A549 (cell line): Measurements from ENCODE around the gene MPST. TPM values are rescaled to one million over a fixed set of nuclear protein-coding genes. Genes with fewer than 3 reads are reported as not detected.
A peak's percentile ranks its signal among the peaks of the same experiment; 100 is the strongest.

Source experiments
- ATAC-seq, 2 experiments: fragments of 200-7000 bp in 1 of 2; fragments of >200 bp in 1 of 2; cut with Nextera tagmentation in 1 of 2; cut with Tn5 transposase in 1 of 2; 3 replicates each; pipeline versions ENCODE4 v1.8.0 to v1.9.1; 2018 to 2020; ENCODE audit warnings: mild to moderate bottlenecking in 1 of 2, moderate library complexity in 1 of 2
- CTCF ChIA-PET: fragments of 300-600 bp; sonication (Branson Sonifier 250); formaldehyde crosslinking; extraction: SDS; loops from one replicate; lab custom pipeline; 2021; ENCODE audit warnings: antibody characterized with exemption, inconsistent platforms; lab: Yijun Ruan, JAX
- POLR2A ChIA-PET: fragments of 350-600 bp; formaldehyde crosslinking; extraction: SDS; loops from one replicate; lab custom pipeline; 2021; ENCODE audit warnings: antibody characterized with exemption, inconsistent platforms; lab: Yijun Ruan, JAX
- DNase-seq, 2 experiments: peaks; one replicate each; pipeline versions ENCODE4 v3.0.0 to v3.0.0-alpha.2; 2011 to 2016; ENCODE audit warnings: low read depth in 1 of 2, low spot score in 1 of 2
- FAIRE-seq: peaks from 2 replicates; lab custom pipeline; 2011; peaks lifted over from hg19 to GRCh38; lab: Jason Lieb, UNC
- H3K27ac ChIP-seq, 2 experiments: fragments of >200 bp; sonication (Bioruptor Twin); formaldehyde crosslinking; 3 replicates each; pipeline ENCODE4 v1.5.1; 2016 to 2017
- H3K4me1 ChIP-seq: fragments of >200 bp; sonication (Bioruptor Twin); formaldehyde crosslinking; 3 replicates; pipeline ENCODE4 v1.6.1; 2016
- H3K4me2 ChIP-seq: fragments of >200 bp; sonication (Bioruptor Twin); formaldehyde crosslinking; 3 replicates; pipeline ENCODE4 v1.6.1; 2016
- H3K4me3 ChIP-seq: fragments of >200 bp; sonication (Bioruptor Twin); formaldehyde crosslinking; 3 replicates; pipeline ENCODE4 v1.5.1; 2016
- H3K9me3 ChIP-seq: fragments of >200 bp; sonication (Bioruptor Twin); formaldehyde crosslinking; 3 replicates; pipeline ENCODE4 v1.6.1; 2016
- BCL3 ChIP-seq: fragments of >200 bp; sonication (Bioruptor Twin); formaldehyde crosslinking; IDR thresholded peaks from 3 replicates; pipeline ENCODE4 v1.6.1; 2016
- CBX8 ChIP-seq: fragments of 200-600 bp; sonication (generic); IDR thresholded peaks from 2 replicates; pipeline ENCODE4 v1.6.1; 2016
- CHD4 ChIP-seq: fragments of 200-600 bp; sonication (generic); IDR thresholded peaks from 2 replicates; pipeline ENCODE4 v1.6.1; 2016; ENCODE audit warnings: antibody characterized with exemption, mild to moderate bottlenecking, borderline replicate concordance
- E2F6 ChIP-seq: IDR thresholded peaks from 2 replicates; pipeline ENCODE4 v1.6.1; 2012; ENCODE audit warnings: low read depth, borderline replicate concordance
- EHF ChIP-seq: fragments of 250-450 bp; sonication (Bioruptor Pico); IDR thresholded peaks from 2 replicates; pipeline ENCODE4 v1.5.0; 2020; ENCODE audit warnings: mild to moderate bottlenecking
- EHMT2 ChIP-seq: fragments of 200-600 bp; sonication (generic); IDR thresholded peaks from 2 replicates; pipeline ENCODE4 v1.6.1; 2016; ENCODE audit warnings: antibody characterized with exemption, low read depth, mild to moderate bottlenecking, moderate library complexity
- FOSL2 ChIP-seq, 2 experiments: fragments of 450-650 bp in 1 of 2; fragments of >200 bp in 1 of 2; sonication (Bioruptor Twin) in 1 of 2; formaldehyde crosslinking; IDR thresholded peaks; 2 replicates each; pipeline versions ENCODE4 v1.5.0 to v1.6.1; 2016 to 2020; ENCODE audit warnings: mild to moderate bottlenecking in 1 of 2, moderate library complexity in 1 of 2
- FOXS1 ChIP-seq: fragments of 250-450 bp; sonication (Bioruptor Pico); IDR thresholded peaks from 2 replicates; pipeline ENCODE4 v1.5.0; 2020; ENCODE audit warnings: mild to moderate bottlenecking, moderate library complexity
- HEYL ChIP-seq: fragments of 250-450 bp; sonication (Bioruptor Pico); IDR thresholded peaks from 2 replicates; pipeline ENCODE4 v1.8.0; 2021; ENCODE audit warnings: mild to moderate bottlenecking, moderate library complexity
- HOXA7 ChIP-seq: fragments of 250-450 bp; sonication (Bioruptor Pico); IDR thresholded peaks from 2 replicates; pipeline ENCODE4 v1.5.0; 2020; ENCODE audit warnings: mild to moderate bottlenecking, moderate library complexity
- HOXB13 ChIP-seq: fragments of 250-450 bp; sonication (Bioruptor Pico); IDR thresholded peaks from 2 replicates; pipeline ENCODE4 v1.5.0; 2020; ENCODE audit warnings: low read depth, mild to moderate bottlenecking, moderate library complexity
- JUN ChIP-seq, 2 experiments: fragments of >200 bp; sonication (Bioruptor Twin); formaldehyde crosslinking; IDR thresholded peaks; 2 replicates in 1 of 2; 3 replicates in 1 of 2; pipeline ENCODE4 v1.6.1; 2016 to 2017
- KDM1A ChIP-seq: fragments of 200-600 bp; sonication (generic); IDR thresholded peaks from 2 replicates; pipeline ENCODE4 v1.6.1; 2016; ENCODE audit warnings: low read depth, mild to moderate bottlenecking
- KDM5A ChIP-seq: fragments of 200-600 bp; sonication (generic); IDR thresholded peaks from 2 replicates; pipeline ENCODE4 v1.6.1; 2016; ENCODE audit warnings: antibody characterized with exemption, mild to moderate bottlenecking
- MYC ChIP-seq: IDR thresholded peaks from 2 replicates; pipeline ENCODE4 v1.6.1; 2012; ENCODE audit warnings: mild to moderate bottlenecking, inconsistent platforms, low read length, improper control_type of control experiment, borderline replicate concordance
- POLR2AphosphoS2 ChIP-seq: conservative IDR thresholded peaks from 2 replicates; pipeline ENCODE4 v1.6.1; 2012; ENCODE audit warnings: low read length, improper control_type of control experiment, inconsistent platforms
- RAD21 ChIP-seq, 2 experiments: fragments of >200 bp in 1 of 2; sonication (Bioruptor Twin) in 1 of 2; formaldehyde crosslinking in 1 of 2; IDR thresholded peaks in 1 of 2; conservative IDR thresholded peaks in 1 of 2; 2 replicates in 1 of 2; 3 replicates in 1 of 2; pipeline ENCODE4 v1.6.1; 2012 to 2018; ENCODE audit warnings: inconsistent platforms in 1 of 2
- RCOR1 ChIP-seq: fragments of 150-350 bp; IDR thresholded peaks from 2 replicates; pipeline ENCODE4 v1.6.1; 2014; ENCODE audit warnings: antibody characterized with exemption, low read length, low read depth
- RNF2 ChIP-seq: fragments of 200-600 bp; sonication (generic); IDR thresholded peaks from 2 replicates; pipeline ENCODE4 v1.6.1; 2016; ENCODE audit warnings: low read depth, mild to moderate bottlenecking, antibody characterized with exemption, moderate library complexity, borderline replicate concordance
- SREBF2 ChIP-seq: fragments of 450-650 bp; IDR thresholded peaks from 2 replicates; pipeline ENCODE4 v1.6.1; 2014; ENCODE audit warnings: mild to moderate bottlenecking, moderate library complexity
- TP53 ChIP-seq: fragments of 250-450 bp; sonication (Bioruptor Pico); IDR thresholded peaks from 2 replicates; pipeline ENCODE4 v1.5.0; 2021; ENCODE audit warnings: mild to moderate bottlenecking, moderate library complexity
- ZFP36 ChIP-seq: fragments of 450-650 bp; IDR thresholded peaks from 2 replicates; pipeline ENCODE4 v1.6.1; 2014; ENCODE audit warnings: borderline replicate concordance; ENCODE audit not compliant: partially characterized antibody
- ZNF302 ChIP-seq: fragments of 250-450 bp; sonication (Bioruptor Pico); IDR thresholded peaks from 2 replicates; pipeline ENCODE4 v1.9.0; 2021; ENCODE audit warnings: inconsistent platforms, mild to moderate bottlenecking, moderate library complexity
- WGBS: methylation state at CpG from one replicate; pipeline ENCODE4 v1.1.6; 2017; ENCODE audit errors: missing lambda C conversion rate; 5-methylcytosine and 5-hydroxymethylcytosine counted together
- polyA plus RNA-seq, 4 experiments: library from polyadenylated mRNA; depleted of rRNA in 3 of 4; stranded (reverse); fragments of >200 nt; fragmentation: RNase III in 1 of 4; extraction: RNeasy Plus Mini Kit Qiagen cat#74134 plus additional on column Dnase treatment in 1 of 4; gene quantifications; 2 replicates in 3 of 4; 3 replicates in 1 of 4; pipeline ENCODE4 v1.2.3, GENCODE V29; 2011 to 2017
- TF ChIP-seq, protein P1 (sequence below): fragments of 150-350 bp; IDR thresholded peaks from 2 replicates; pipeline ENCODE4 v1.6.1; 2014; ENCODE audit warnings: low read depth, mild to moderate bottlenecking, low read length
- TF ChIP-seq, protein P2 (sequence below): fragments of 250-450 bp; sonication (Bioruptor Pico); IDR thresholded peaks from 2 replicates; pipeline ENCODE4 v1.5.0; 2021; ENCODE audit warnings: mild to moderate bottlenecking, moderate library complexity, borderline replicate concordance
- TF ChIP-seq, protein P3 (sequence below): fragments of 450-650 bp; IDR thresholded peaks from 2 replicates; pipeline ENCODE4 v1.6.1; 2014; ENCODE audit warnings: antibody characterized with exemption

Gene MPST
- polyA plus RNA-seq, 2 of the 4 experiments (the other 2 are of a cell fraction) = 44.2 to 63.3 TPM

DNA sequence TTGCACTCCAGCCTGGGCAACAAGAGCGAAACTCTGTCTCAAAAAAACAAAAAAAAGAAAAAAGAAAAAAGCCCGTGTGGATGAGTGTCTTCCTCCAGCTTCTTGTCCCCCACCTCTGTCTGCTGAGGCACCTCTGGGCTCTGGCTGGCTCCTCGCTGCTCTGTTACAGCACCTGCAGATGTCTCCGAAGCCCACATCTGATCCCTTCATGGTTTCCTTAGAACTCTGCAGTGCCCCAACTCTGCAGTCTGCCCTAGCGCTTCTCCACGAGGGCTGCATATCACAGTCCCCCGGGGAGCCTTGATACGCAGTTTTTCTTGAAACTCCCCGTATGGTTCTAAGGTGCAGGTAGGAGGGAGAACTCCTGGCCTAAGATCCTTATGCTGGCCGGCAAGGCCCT lies 47.9 kb downstream of the MPST start:
- ATAC-seq = no peak
- H3K9me3 ChIP-seq = no peaks in the 10 kb centered on the region
- H3K4me1 ChIP-seq = no peaks in the 10 kb centered on the region
- WGBS = 93% methylated on average over 10 of the region's 10 CpGs
- ChIA-PET POLR2A (no interaction called here), CTCF (no interaction called here)
- H3K27ac ChIP-seq = no peak overlapping the region
- DNase-seq = no peak
- TF ChIP-seq FOSL2 (IDR thresholded peaks at IDR 0.05) (no peak), FOSL2 (CRISPR knock-in tag; IDR thresholded peaks at IDR 0.05) (no peak), TP53 (no peak), HOXA7 (CRISPR knock-in tag) (no peak), FOXS1 (CRISPR knock-in tag) (no peak), E2F6 (no peak), CHD4 (no peak), MYC (no peak)
- TF ChIP-seq, protein P1, sequence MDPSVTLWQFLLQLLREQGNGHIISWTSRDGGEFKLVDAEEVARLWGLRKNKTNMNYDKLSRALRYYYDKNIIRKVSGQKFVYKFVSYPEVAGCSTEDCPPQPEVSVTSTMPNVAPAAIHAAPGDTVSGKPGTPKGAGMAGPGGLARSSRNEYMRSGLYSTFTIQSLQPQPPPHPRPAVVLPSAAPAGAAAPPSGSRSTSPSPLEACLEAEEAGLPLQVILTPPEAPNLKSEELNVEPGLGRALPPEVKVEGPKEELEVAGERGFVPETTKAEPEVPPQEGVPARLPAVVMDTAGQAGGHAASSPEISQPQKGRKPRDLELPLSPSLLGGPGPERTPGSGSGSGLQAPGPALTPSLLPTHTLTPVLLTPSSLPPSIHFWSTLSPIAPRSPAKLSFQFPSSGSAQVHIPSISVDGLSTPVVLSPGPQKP = no peak
- TF ChIP-seq, protein P2, sequence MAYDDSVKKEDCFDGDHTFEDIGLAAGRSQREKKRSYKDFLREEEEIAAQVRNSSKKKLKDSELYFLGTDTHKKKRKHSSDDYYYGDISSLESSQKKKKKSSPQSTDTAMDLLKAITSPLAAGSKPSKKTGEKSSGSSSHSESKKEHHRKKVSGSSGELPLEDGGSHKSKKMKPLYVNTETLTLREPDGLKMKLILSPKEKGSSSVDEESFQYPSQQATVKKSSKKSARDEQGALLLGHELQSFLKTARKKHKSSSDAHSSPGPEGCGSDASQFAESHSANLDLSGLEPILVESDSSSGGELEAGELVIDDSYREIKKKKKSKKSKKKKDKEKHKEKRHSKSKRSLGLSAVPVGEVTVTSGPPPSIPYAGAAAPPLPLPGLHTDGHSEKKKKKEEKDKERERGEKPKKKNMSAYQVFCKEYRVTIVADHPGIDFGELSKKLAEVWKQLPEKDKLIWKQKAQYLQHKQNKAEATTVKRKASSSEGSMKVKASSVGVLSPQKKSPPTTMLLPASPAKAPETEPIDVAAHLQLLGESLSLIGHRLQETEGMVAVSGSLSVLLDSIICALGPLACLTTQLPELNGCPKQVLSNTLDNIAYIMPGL = no peak
- H3K4me3 ChIP-seq = no peak overlapping the region
- no peak for FAIRE-seq
- no peak overlapping the region for H3K4me2 ChIP-seq

DNA sequence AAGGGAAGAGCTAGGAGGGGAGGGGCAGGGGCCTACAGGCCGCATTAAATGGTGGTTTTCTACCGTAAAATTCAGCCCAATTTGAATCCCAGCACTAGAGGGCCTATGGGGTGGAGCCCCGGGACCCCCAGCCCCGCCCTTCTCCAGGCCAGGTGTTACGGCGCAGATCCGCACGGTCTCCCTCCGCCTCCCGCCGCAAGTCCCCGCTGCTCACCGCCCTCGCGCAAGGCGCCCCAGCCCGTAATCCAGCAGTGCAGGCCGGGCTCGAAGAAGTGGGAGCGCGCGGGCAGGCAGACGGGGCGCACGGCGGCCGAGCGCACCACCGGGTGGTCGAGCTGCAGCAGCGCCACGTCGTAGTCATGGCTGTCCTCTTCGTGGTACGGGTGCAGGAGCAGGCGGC lies 49.3 kb downstream of the MPST start:
- Histone ChIP-seq H3K4me1 (no peaks in the 10 kb centered on the region), H3K4me2 (no peak overlapping the region), H3K9me3 (no peaks in the 10 kb centered on the region), H3K27ac (no peak overlapping the region), H3K4me3 (no peak overlapping the region)
- ATAC-seq = no peak
- TF ChIP-seq KDM1A (no peak), KDM5A (no peak), SREBF2 (no peak)
- no peak for DNase-seq
- CTCF ChIA-PET = interaction anchor here (1.4 kb wide), 1 partner anchor 47 kb away, joined by 3 read pairs; no protein-coding TSS in a partner anchor
- WGBS = 93% methylated on average over 25 of the region's 36 CpGs
- POLR2A ChIA-PET = interaction anchor here (1.8 kb wide), 1 partner anchor 17 kb away, joined by 6 read pairs; the partner anchor contains the start of gene KCTD17
- FAIRE-seq = no peak

DNA sequence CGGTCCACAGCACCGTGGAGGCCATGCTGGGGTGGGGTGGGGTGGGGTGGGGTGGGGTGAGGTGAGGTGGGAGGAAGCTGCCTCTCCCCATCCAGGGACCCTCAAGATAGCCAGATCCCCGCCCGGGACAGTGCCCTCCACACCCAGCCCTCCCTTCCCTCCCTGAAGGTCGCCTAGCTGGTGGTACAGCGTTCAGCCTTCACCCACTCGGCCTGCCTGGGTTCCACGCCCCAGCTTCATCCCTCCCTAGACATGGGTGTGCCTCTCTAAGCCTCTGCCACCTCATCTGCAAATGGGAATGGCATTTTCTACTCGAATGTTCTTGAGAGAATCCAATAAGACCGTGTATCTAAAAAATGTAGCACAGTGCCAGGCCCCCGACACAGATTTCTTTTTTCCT lies 49.8 kb downstream of the MPST start:
- no peak overlapping the region for H3K4me3 ChIP-seq
- CTCF ChIA-PET = interaction anchor here (1.3 to 1.4 kb wide), 2 partner anchors 9 to 47 kb away, joined by 3 to 4 read pairs; no protein-coding TSS in a partner anchor
- POLR2A ChIA-PET = interaction anchor here (1.8 kb wide), 1 partner anchor 18 kb away, joined by 6 read pairs; the partner anchor contains the start of gene KCTD17
- no peaks in the 10 kb centered on the region for H3K9me3 ChIP-seq
- FAIRE-seq (no peak), ATAC-seq (peak in 1 of 2 experiments; percentile 29; a peak in 1 of 6 replicates), DNase-seq (no peak)
- H3K4me2 ChIP-seq = no peak overlapping the region
- H3K4me1 ChIP-seq = no peaks in the 10 kb centered on the region
- WGBS = 71% methylated on average over 8 of the region's 11 CpGs
- no peak overlapping the region for H3K27ac ChIP-seq
- TF ChIP-seq HOXB13 (CRISPR knock-in tag) = no peak
- TF ChIP-seq RAD21 (conservative IDR thresholded peaks at IDR 0.05 in 1 of 2, IDR thresholded peaks at IDR 0.05 in 1 of 2) = no peak
- no peak for TF ChIP-seq BCL3
- TF ChIP-seq CHD4 = no peak
- TF ChIP-seq, protein P3, sequence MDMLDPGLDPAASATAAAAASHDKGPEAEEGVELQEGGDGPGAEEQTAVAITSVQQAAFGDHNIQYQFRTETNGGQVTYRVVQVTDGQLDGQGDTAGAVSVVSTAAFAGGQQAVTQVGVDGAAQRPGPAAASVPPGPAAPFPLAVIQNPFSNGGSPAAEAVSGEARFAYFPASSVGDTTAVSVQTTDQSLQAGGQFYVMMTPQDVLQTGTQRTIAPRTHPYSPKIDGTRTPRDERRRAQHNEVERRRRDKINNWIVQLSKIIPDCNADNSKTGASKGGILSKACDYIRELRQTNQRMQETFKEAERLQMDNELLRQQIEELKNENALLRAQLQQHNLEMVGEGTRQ = no peak
- TF ChIP-seq ZNF302 (CRISPR knock-in tag) = no peak
- no peak for TF ChIP-seq POLR2AphosphoS2
- TF ChIP-seq, protein P2 = no peak
- no peak for TF ChIP-seq EHF (CRISPR knock-in tag)
- no peak for TF ChIP-seq RCOR1
- TF ChIP-seq HEYL = no peak
- TF ChIP-seq FOXS1 (CRISPR knock-in tag) = no peak
- no peak for TF ChIP-seq JUN (IDR thresholded peaks at IDR 0.05)
- no peak for TF ChIP-seq HOXA7 (CRISPR knock-in tag)
- no peak for TF ChIP-seq EHMT2
- no peak for TF ChIP-seq CBX8
- no peak for TF ChIP-seq RNF2
- TF ChIP-seq ZFP36 = no peak
